ENCODE data around the gene AK5. TPM values are rescaled to one million over a fixed set of nuclear protein-coding genes. Genes with fewer than 3 reads are reported as not detected.

Gene AK5
- polyA plus RNA-seq, 3 donors = 0.34 to 0.72 (median 0.48) TPM

- intact Hi-C loops (cut with micrococcal nuclease) = no loop called here
- Mint-ChIP-seq H3K36me3 (peaks cover 9 to 11% of the 10 kb centered on the region in 2 donors), H3K27ac (no peak overlapping the region), H3K9me3 (peaks cover 3 to 12% (median 6%) of the 10 kb centered on the region in 7 donors), H3K27me3 (ENCODE audit: low read depth in 3 of 3) (peaks cover 0 to 2% (median 0%) of the 10 kb centered on the region in 3 donors), H3K4me1 (peaks cover 5% of the 10 kb centered on the region), H3K4me3 (no peak overlapping the region)
- no CpG with 5 or more reads among the region's 2 CpGs for WGBS (ENCODE audit: insufficient coverage)
- no peaks in the 10 kb centered on the region for H4K20me1 ChIP-seq (ENCODE audit: insufficient read depth, low read length)
- peaks cover 0 to 4% of the 10 kb centered on the region in 2 donors for H3K9me3 ChIP-seq (replicated peaks in 1 of 2; ENCODE audit: control insufficient read depth in 1 of 2, insufficient read depth in 1 of 2, low read length in 2 of 2)
- TF ChIP-seq CTCF (IDR thresholded peaks at IDR 0.05) = no peak
- no peak overlapping the region for H3K4me3 ChIP-seq (replicated peaks in 1 of 3; ENCODE audit: low read depth in 2 of 3, low read length in 3 of 3)
- no peaks in the 10 kb centered on the region for H3K79me2 ChIP-seq (ENCODE audit: insufficient read depth, low read length)
- no peak overlapping the region for H2AFZ ChIP-seq (ENCODE audit: insufficient read depth, low read depth, low read length, poor library complexity, severe bottlenecking)
- H3K4me2 ChIP-seq (replicated peaks; ENCODE audit: extremely low read depth, low read length, poor library complexity, severe bottlenecking) = no peak overlapping the region
- no peaks in the 10 kb centered on the region for H3K27me3 ChIP-seq (ENCODE audit: control insufficient read depth in 2 of 2, insufficient read depth in 2 of 2, low read length in 2 of 2)
- H3K36me3 ChIP-seq (replicated peaks in 1 of 2; ENCODE audit: control insufficient read depth in 1 of 2, insufficient read depth in 2 of 2, low read length in 2 of 2) = no peaks in the 10 kb centered on the region
- H3K4me1 ChIP-seq (ENCODE audit: control insufficient read depth in 1 of 2, insufficient read depth in 2 of 2, low read length in 2 of 2) = no peaks in the 10 kb centered on the region
- H3K27ac ChIP-seq (ENCODE audit: low read depth in 1 of 2, low read length in 2 of 2) = no peak overlapping the region
- no peak overlapping the region for H3K9ac ChIP-seq (ENCODE audit: insufficient read depth, low read length, poor library complexity, severe bottlenecking)
- DNase-seq = no peak
These were observed 119.6 kb downstream of the AK5 start for GRCh38 chr1:77401384-77401783.

DNA sequence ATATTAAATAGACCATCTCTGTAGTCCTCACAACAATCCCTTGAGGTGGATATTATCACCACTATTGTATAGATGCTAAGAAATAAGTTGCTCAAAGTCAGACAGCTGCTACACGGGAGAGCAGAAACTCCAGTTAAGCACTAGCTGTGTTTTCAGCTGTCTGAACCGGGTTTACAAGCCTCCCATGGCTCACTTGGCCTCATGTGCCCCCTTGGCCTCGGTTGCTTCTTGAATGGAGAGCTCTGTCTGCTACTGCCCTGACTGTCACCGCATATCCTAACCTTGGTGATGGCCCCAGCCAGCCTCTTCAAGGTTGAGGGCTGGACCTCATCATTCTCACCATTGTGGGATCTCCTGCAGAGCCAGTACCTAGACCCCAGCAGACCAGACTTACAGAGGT is 123.4 kb downstream of the AK5 start:
- peaks cover 0 to 10% of the 10 kb centered on the region in 2 donors for H3K9me3 ChIP-seq (replicated peaks in 1 of 2; ENCODE audit: control insufficient read depth in 1 of 2, insufficient read depth in 1 of 2, low read length in 2 of 2)
- no peaks in the 10 kb centered on the region for H3K27me3 ChIP-seq (ENCODE audit: control insufficient read depth in 2 of 2, insufficient read depth in 2 of 2, low read length in 2 of 2)
- no peak overlapping the region for H3K9ac ChIP-seq (ENCODE audit: insufficient read depth, low read length, poor library complexity, severe bottlenecking)
- TF ChIP-seq CTCF (IDR thresholded peaks at IDR 0.05) = no peak
- H3K4me3 Mint-ChIP-seq = no peak overlapping the region
- H3K9me3 Mint-ChIP-seq = peaks cover 3 to 23% (median 15%) of the 10 kb centered on the region in 7 donors
- no peaks in the 10 kb centered on the region for H3K79me2 ChIP-seq (ENCODE audit: insufficient read depth, low read length)
- no peaks in the 10 kb centered on the region for H3K36me3 ChIP-seq (replicated peaks in 1 of 2; ENCODE audit: control insufficient read depth in 1 of 2, insufficient read depth in 2 of 2, low read length in 2 of 2)
- no peak overlapping the region for H3K4me2 ChIP-seq (replicated peaks; ENCODE audit: extremely low read depth, low read length, poor library complexity, severe bottlenecking)
- whole genome bisulfite sequencing (ENCODE audit: insufficient coverage) = 100% methylated on average over 4 of the region's 4 CpGs
- no peaks in the 10 kb centered on the region for H3K27me3 Mint-ChIP-seq (ENCODE audit: low read depth in 3 of 3)
- intact Hi-C loops (cut with micrococcal nuclease) = no loop called here
- H3K36me3 Mint-ChIP-seq = peaks cover 9 to 15% of the 10 kb centered on the region in 2 donors
- H3K27ac ChIP-seq (ENCODE audit: low read depth in 1 of 2, low read length in 2 of 2) = no peak overlapping the region
- no peak for DNase-seq
- H3K4me3 ChIP-seq (replicated peaks in 1 of 3; ENCODE audit: low read depth in 2 of 3, low read length in 3 of 3) = no peak overlapping the region
- H3K4me1 ChIP-seq (ENCODE audit: control insufficient read depth in 1 of 2, insufficient read depth in 2 of 2, low read length in 2 of 2) = no peaks in the 10 kb centered on the region
- no peak overlapping the region for H2AFZ ChIP-seq (ENCODE audit: insufficient read depth, low read depth, low read length, poor library complexity, severe bottlenecking)
- peaks cover 6% of the 10 kb centered on the region for H3K4me1 Mint-ChIP-seq
- H4K20me1 ChIP-seq (ENCODE audit: insufficient read depth, low read length) = no peaks in the 10 kb centered on the region
- no peak overlapping the region for H3K27ac Mint-ChIP-seq
